Measurements from ENCODE around the gene ZNF385B. TPM values are rescaled to one million over a fixed set of nuclear protein-coding genes. Genes with fewer than 3 reads are reported as not detected.

ZNF385B gene
- total RNA-seq, 6 experiments from 2014 or later, result 0.08 to 0.26 (median 0.22) TPM; not detected in 1

DNA sequence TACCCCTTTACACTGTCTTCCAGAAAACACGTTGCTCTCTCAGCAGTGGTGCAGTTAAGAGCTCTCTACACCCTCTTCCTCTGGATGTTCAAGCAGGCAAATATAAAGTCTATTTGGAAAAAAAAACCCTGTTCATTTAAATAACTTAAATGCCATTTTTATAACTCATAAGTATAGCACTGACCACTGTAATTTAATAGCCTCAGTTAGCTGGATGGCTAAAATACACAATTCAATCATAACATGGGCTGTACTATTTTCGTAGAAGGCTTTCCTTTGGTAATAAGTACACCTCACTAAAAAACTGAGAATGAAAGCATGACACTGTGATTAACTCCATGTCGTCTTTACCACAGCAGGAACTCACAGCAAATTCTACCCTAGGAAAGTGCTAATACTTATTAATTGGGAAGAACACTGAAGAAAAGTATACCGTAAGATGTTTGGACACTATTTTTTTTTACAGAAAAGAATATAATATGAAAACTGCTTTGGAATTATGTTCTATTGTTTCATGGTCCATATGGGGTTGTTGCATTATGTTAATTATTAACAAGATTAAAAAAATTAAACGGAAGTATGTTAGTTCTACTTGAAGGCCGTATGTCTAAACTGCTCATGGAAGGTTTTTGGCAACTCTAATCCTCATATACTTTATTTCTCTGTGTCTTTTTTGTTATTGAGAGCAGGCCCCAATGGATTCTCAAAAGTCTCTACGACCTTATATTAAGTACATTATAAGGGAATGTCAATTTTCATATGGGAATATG lies 269.1 kb downstream of the ZNF385B start:
- Mint-ChIP-seq H3K4me3 (peak overlapping the region; percentile 52), H3K36me3 (ENCODE audit: low read depth) (peaks cover 5% of the 10 kb centered on the region; the same call in 1 of the 2 replicates), H3K27me3 (ENCODE audit: insufficient read depth) (no peaks in the 10 kb centered on the region), H3K27ac (peak overlapping the region; percentile 71), H3K9me3 (no peaks in the 10 kb centered on the region), H3K4me1 (ENCODE audit: low read depth) (peaks cover 62% of the 10 kb centered on the region)
- peak; percentile 60 for DNase-seq
- TF ChIP-seq, protein P1, sequence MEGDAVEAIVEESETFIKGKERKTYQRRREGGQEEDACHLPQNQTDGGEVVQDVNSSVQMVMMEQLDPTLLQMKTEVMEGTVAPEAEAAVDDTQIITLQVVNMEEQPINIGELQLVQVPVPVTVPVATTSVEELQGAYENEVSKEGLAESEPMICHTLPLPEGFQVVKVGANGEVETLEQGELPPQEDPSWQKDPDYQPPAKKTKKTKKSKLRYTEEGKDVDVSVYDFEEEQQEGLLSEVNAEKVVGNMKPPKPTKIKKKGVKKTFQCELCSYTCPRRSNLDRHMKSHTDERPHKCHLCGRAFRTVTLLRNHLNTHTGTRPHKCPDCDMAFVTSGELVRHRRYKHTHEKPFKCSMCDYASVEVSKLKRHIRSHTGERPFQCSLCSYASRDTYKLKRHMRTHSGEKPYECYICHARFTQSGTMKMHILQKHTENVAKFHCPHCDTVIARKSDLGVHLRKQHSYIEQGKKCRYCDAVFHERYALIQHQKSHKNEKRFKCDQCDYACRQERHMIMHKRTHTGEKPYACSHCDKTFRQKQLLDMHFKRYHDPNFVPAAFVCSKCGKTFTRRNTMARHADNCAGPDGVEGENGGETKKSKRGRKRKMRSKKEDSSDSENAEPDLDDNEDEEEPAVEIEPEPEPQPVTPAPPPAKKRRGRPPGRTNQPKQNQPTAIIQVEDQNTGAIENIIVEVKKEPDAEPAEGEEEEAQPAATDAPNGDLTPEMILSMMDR (IDR thresholded peaks at IDR 0.05), result no peak

DNA sequence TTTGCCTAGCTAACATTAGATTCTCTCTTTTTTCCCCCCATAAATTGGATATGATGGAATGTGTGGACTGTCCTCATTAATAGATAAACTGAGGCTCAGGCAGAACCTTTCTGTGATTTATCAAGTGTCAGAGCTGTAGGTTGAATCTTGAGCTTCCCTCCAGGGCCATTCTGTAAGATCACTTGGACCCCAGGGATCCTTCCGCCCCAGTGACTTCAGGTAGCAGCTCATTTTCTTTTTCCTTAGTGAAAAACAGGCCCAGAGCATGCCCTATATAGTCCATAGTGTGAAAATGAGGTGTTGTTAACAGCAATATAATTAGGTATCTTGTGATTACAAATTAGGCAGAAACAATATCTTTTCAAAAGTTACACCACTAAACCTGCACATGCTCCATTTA lies 269.7 kb downstream of the ZNF385B start:
- Mint-ChIP-seq H3K27ac (peak overlapping the region; percentile 71), H3K36me3 (ENCODE audit: low read depth) (peaks cover 1% of the 10 kb centered on the region; the same call in 1 of the 2 replicates), H3K4me3 (no peak overlapping the region; the same call in 1 of the 2 replicates), H3K4me1 (ENCODE audit: low read depth) (peaks cover 56% of the 10 kb centered on the region), H3K9me3 (no peaks in the 10 kb centered on the region), H3K27me3 (ENCODE audit: insufficient read depth) (no peaks in the 10 kb centered on the region)
- no peak for DNase-seq
- TF ChIP-seq, protein P1 (IDR thresholded peaks at IDR 0.05), result no peak

DNA sequence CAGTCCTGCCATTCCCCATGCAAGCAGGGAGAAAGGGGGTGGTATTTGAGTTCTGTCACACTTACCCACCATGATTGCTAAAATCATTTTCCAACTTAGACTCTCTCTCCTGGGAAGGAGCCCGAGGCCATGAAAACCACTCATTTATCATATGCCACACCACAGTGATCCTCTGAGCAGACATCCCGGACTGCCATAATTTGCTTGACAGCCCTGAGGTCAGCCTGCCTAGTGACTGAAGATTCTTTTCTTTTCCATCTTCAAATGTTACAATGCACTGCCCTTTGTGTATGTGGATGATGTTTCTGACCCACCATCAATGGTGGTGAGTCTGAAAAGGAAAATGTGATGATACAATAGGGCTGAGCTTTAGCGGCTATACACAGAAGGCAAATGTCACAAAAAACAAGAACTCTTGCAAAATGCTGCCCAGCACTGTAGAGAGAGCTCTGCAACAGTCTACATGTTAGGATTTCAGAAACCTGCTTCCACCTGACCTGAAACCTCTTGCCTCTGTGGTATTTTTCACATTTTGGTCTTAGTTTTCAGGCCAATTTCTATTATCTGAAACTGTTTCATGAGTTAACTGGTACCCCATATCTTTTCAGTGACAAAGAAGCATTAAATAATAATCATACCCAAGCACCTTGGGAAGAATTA lies 272.8 kb downstream of the ZNF385B start:
- DNase-seq, result no peak
- TF ChIP-seq, protein P1 (IDR thresholded peaks at IDR 0.05), result no peak
- Mint-ChIP-seq H3K27ac (no peak overlapping the region), H3K27me3 (ENCODE audit: insufficient read depth) (no peaks in the 10 kb centered on the region), H3K9me3 (no peaks in the 10 kb centered on the region), H3K36me3 (ENCODE audit: low read depth) (no peaks in the 10 kb centered on the region), H3K4me3 (no peak overlapping the region), H3K4me1 (ENCODE audit: low read depth) (peaks cover 25% of the 10 kb centered on the region)

DNA sequence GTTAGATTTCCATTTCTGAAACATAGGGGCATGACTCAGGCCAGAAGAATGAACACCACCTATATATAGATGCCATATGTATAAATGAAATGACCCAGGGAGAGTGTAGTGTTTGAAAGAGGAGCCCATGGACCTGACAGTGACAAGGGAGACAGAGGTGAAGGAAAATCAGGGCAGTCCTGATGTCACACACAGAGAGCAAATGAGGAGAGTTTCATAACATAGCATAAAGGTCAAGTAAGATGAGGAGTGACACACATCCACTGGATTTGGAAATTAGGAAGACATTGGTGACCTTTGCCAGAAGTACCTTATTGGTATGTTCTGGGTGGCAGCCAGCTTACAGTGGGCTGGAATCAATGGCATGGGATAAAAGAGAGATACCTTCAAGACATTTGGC lies 276.7 kb downstream of the ZNF385B start:
- H3K27me3 Mint-ChIP-seq (ENCODE audit: insufficient read depth), result no peaks in the 10 kb centered on the region
- no peaks in the 10 kb centered on the region for H3K36me3 Mint-ChIP-seq (ENCODE audit: low read depth)
- TF ChIP-seq, protein P1 (IDR thresholded peaks at IDR 0.05), result no peak
- no peak overlapping the region for H3K27ac Mint-ChIP-seq
- DNase-seq, result no peak
- no peak overlapping the region for H3K4me3 Mint-ChIP-seq
- H3K4me1 Mint-ChIP-seq (ENCODE audit: low read depth), result peaks cover 9% of the 10 kb centered on the region; the same call in 1 of the 2 replicates
- no peaks in the 10 kb centered on the region for H3K9me3 Mint-ChIP-seq

DNA sequence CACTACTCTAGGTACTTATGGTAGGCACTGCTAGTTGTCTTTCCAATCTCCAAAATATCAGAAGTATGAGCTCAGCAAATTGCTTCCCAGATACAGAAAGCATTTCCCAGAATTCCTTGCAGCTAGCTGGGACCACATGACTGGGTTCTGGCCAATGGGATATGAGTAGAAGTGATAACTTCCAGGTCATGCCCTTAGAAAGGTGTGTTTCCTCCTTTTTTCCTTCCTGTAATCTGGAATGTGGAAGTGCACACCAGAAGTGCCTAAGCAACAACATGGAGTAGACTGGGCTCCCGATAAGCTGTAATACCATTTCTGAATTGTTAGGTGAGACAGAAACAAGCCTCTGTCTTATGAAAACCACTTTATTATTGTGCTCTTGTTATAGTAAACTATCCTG lies 279.8 kb downstream of the ZNF385B start:
- no peak overlapping the region for H3K4me3 Mint-ChIP-seq
- no peak for DNase-seq
- peaks cover 9% of the 10 kb centered on the region; the same call in 1 of the 2 replicates for H3K4me1 Mint-ChIP-seq (ENCODE audit: low read depth)
- H3K27ac Mint-ChIP-seq, result no peak overlapping the region
- H3K36me3 Mint-ChIP-seq (ENCODE audit: low read depth), result no peaks in the 10 kb centered on the region
- TF ChIP-seq, protein P1 (IDR thresholded peaks at IDR 0.05), result no peak
- no peaks in the 10 kb centered on the region for H3K9me3 Mint-ChIP-seq
- no peaks in the 10 kb centered on the region for H3K27me3 Mint-ChIP-seq (ENCODE audit: insufficient read depth)
